Activated CD8-positive, alpha-beta T cell treated with anti-CD3 and anti-CD28 coated beads for 36 hours (primary cell): Measurements from ENCODE around the gene MYO9B. TPM values are rescaled to one million over a fixed set of nuclear protein-coding genes. Genes with fewer than 3 reads are reported as not detected.

ENCODE experiments used
- ATAC-seq: fragments of 200-7000 bp; cut with Tn5 transposase; one replicate; pipeline ENCODE4 v1.10.0; 2021; ENCODE audit warnings: mild to moderate bottlenecking, moderate library complexity
- CTCF ChIA-PET: fragments of 350-600 bp; sonication (Branson Sonifier 250); formaldehyde crosslinking; loops from one replicate; lab custom pipeline; 2021; ENCODE audit warnings: antibody characterized with exemption; lab: Charles Lee
- POLR2A ChIA-PET: fragments of 350-600 bp; sonication (Branson Sonifier 250); formaldehyde crosslinking; loops from one replicate; lab custom pipeline; 2021; ENCODE audit warnings: antibody characterized with exemption; lab: Charles Lee
- DNase-seq: peaks from one replicate; pipeline ENCODE4 v3.0.0-alpha.2; 2020
- H3K27ac Mint-ChIP-seq: one replicate; pipeline ENCODE4 v1.8.0; 2021; ENCODE audit warnings: mild to moderate bottlenecking, mixed read lengths
- H3K27me3 Mint-ChIP-seq: one replicate; pipeline ENCODE4 v1.8.0; 2021; ENCODE audit warnings: mixed read lengths
- H3K36me3 Mint-ChIP-seq: one replicate; pipeline ENCODE4 v1.8.0; 2021; ENCODE audit warnings: low read depth, mixed read lengths
- H3K4me1 Mint-ChIP-seq: one replicate; pipeline ENCODE4 v1.8.0; 2021; ENCODE audit warnings: low read depth, mixed read lengths
- H3K4me3 Mint-ChIP-seq: one replicate; pipeline ENCODE4 v1.8.0; 2021; ENCODE audit warnings: mild to moderate bottlenecking, moderate library complexity, mixed read lengths
- H3K9me3 Mint-ChIP-seq: one replicate; pipeline ENCODE4 v1.8.0; 2021; ENCODE audit warnings: mixed read lengths
- CTCF ChIP-seq: fragments of 200-600 bp; IDR thresholded peaks from one replicate; pipeline ENCODE4 v1.8.0; 2022; ENCODE audit warnings: antibody characterized with exemption, mild to moderate bottlenecking
- intact Hi-C: fragments of 100-400 bp; cut with micrococcal nuclease; formaldehyde crosslinking; loops from one replicate; pipeline ENCODE4 v1.10.0; 2022
- total RNA-seq, 2 experiments: library from RNA; stranded (reverse); gene quantifications; one replicate each; pipeline ENCODE4 v1.2.3, GENCODE V29; 2021

The MYO9B gene
- total RNA-seq, 2 experiments from 2014 or later, result 111 to 112 TPM

- no peak for TF ChIP-seq CTCF
- no peak for DNase-seq
- Mint-ChIP-seq H3K4me1 (no peaks in the 10 kb centered on the region), H3K27ac (no peak overlapping the region), H3K4me3 (no peak overlapping the region), H3K9me3 (no peaks in the 10 kb centered on the region), H3K36me3 (no peaks in the 10 kb centered on the region), H3K27me3 (peaks cover 27% of the 10 kb centered on the region)
- ChIA-PET POLR2A (no interaction called here), CTCF (no interaction called here)
- intact Hi-C loops, result no loop called here
- ATAC-seq, result no peak
Observed at GRCh38 chr19:17031741-17032140, 43.8 kb upstream of the MYO9B start.

GRCh38 chr19:17035842-17036424 is 39.6 kb upstream of the MYO9B start:
- peaks cover 9% of the 10 kb centered on the region for H3K27me3 Mint-ChIP-seq
- ATAC-seq (no peak), DNase-seq (no peak)
- H3K27ac Mint-ChIP-seq, result no peak overlapping the region
- POLR2A ChIA-PET, result no interaction called here
- CTCF ChIA-PET, result interaction anchor here (0.9 kb wide), 1 partner anchor 17 kb away, joined by 3 read pairs; no protein-coding TSS in a partner anchor
- H3K9me3 Mint-ChIP-seq, result no peaks in the 10 kb centered on the region
- intact Hi-C loops, result no loop called here
- no peaks in the 10 kb centered on the region for H3K36me3 Mint-ChIP-seq
- no peaks in the 10 kb centered on the region for H3K4me1 Mint-ChIP-seq
- no peak overlapping the region for H3K4me3 Mint-ChIP-seq
- TF ChIP-seq CTCF, result no peak

GRCh38 chr19:17036640-17037039 is 38.9 kb upstream of the MYO9B start:
- no peak for DNase-seq
- POLR2A ChIA-PET, result no interaction called here
- Mint-ChIP-seq H3K4me3 (no peak overlapping the region), H3K27me3 (peaks cover 9% of the 10 kb centered on the region), H3K36me3 (no peaks in the 10 kb centered on the region), H3K9me3 (no peaks in the 10 kb centered on the region), H3K4me1 (no peaks in the 10 kb centered on the region), H3K27ac (no peak overlapping the region)
- TF ChIP-seq CTCF, result no peak
- no peak for ATAC-seq
- CTCF ChIA-PET, result interaction anchor here (0.9 kb wide), 1 partner anchor 16 kb away, joined by 3 read pairs; no protein-coding TSS in a partner anchor
- intact Hi-C loops, result no loop called here

GRCh38 chr19:17037184-17037583 is 38.4 kb upstream of the MYO9B start:
- ATAC-seq, result no peak
- H3K27ac Mint-ChIP-seq, result no peak overlapping the region
- no peak for TF ChIP-seq CTCF
- POLR2A ChIA-PET, result no interaction called here
- CTCF ChIA-PET, result no interaction called here
- no peaks in the 10 kb centered on the region for H3K36me3 Mint-ChIP-seq
- DNase-seq, result no peak
- no peaks in the 10 kb centered on the region for H3K4me1 Mint-ChIP-seq
- no peak overlapping the region for H3K4me3 Mint-ChIP-seq
- intact Hi-C loops, result no loop called here
- H3K9me3 Mint-ChIP-seq, result no peaks in the 10 kb centered on the region
- peaks cover 9% of the 10 kb centered on the region for H3K27me3 Mint-ChIP-seq

GRCh38 chr19:17037966-17038500 is 37.5 kb upstream of the MYO9B start:
- Mint-ChIP-seq H3K27me3 (peaks cover 5% of the 10 kb centered on the region), H3K4me1 (no peaks in the 10 kb centered on the region), H3K4me3 (no peak overlapping the region), H3K9me3 (no peaks in the 10 kb centered on the region), H3K27ac (no peak overlapping the region), H3K36me3 (no peaks in the 10 kb centered on the region)
- DNase-seq (no peak), ATAC-seq (no peak)
- ChIA-PET CTCF (interaction anchor here (1.0 kb wide), 1 partner anchor 14 kb away, joined by 3 read pairs; no protein-coding TSS in a partner anchor), POLR2A (no interaction called here)
- TF ChIP-seq CTCF, result no peak
- intact Hi-C loops, result no loop called here
